Measurements from ENCODE around the gene NHERF1.

NHERF1 gene

GRCh38 chr17:74740173-74740572, 8.3 kb upstream of the NHERF1 start:
- no peak overlapping the region for H3K9ac ChIP-seq (ENCODE audit: low read length)

GRCh38 chr17:74740641-74741387, 7.6 kb upstream of the NHERF1 start:
- Histone ChIP-seq H3K9ac (ENCODE audit: low read length) (no peak overlapping the region), H3F3A (ENCODE audit: insufficient read depth, low read length) (peaks cover 29% of the 10 kb centered on the region), H3K4me2 (ENCODE audit: low read depth, low read length) (no peak overlapping the region), H2AFZ (ENCODE audit: low read length) (no peak overlapping the region), H3K27ac (ENCODE audit: low read length) (peak overlapping the region; percentile 90; the same call in 1 of the 2 replicates), H3K9me2 (replicated peaks; ENCODE audit: insufficient read depth, low read length) (no peaks in the 10 kb centered on the region), H3K4me1 (ENCODE audit: low read length) (peaks cover 58% of the 10 kb centered on the region), H3K27me3 (replicated peaks; ENCODE audit: insufficient read depth, low read length) (no peaks in the 10 kb centered on the region; the same call in 1 of the 2 replicates), H3K79me2 (ENCODE audit: low read length) (peaks cover 27% of the 10 kb centered on the region), H3K36me3 (replicated peaks; ENCODE audit: insufficient read depth, low read length) (no peaks in the 10 kb centered on the region), H3K9me3 (replicated peaks; ENCODE audit: insufficient read depth, low read length) (no peaks in the 10 kb centered on the region), H3K4me3 (ENCODE audit: low read length) (no peak overlapping the region), H4K20me1 (ENCODE audit: insufficient read depth, low read length) (no peaks in the 10 kb centered on the region)
- no peak for TF ChIP-seq CTCF (IDR thresholded peaks at IDR 0.05; ENCODE audit: low read length)
- no peak for TF ChIP-seq EZH2phosphoT487 (IDR thresholded peaks at IDR 0.05; ENCODE audit: low read length)
- no peak for TF ChIP-seq EZH2 (optimal IDR thresholded peaks at IDR 0.05; ENCODE audit: low read depth, low read length)
- DNase-seq: no peak

More at GRCh38 chr17:74740173-74740572, 8.3 kb upstream of the NHERF1 start:
- Histone ChIP-seq H4K20me1 (ENCODE audit: insufficient read depth, low read length) (no peaks in the 10 kb centered on the region), H3K4me1 (ENCODE audit: low read length) (peaks cover 58% of the 10 kb centered on the region), H3K27ac (ENCODE audit: low read length) (no peak overlapping the region), H3K27me3 (replicated peaks; ENCODE audit: insufficient read depth, low read length) (no peaks in the 10 kb centered on the region; the same call in 1 of the 2 replicates), H3K9me2 (replicated peaks; ENCODE audit: insufficient read depth, low read length) (no peaks in the 10 kb centered on the region), H3K79me2 (ENCODE audit: low read length) (peaks cover 23% of the 10 kb centered on the region), H3K9me3 (replicated peaks; ENCODE audit: insufficient read depth, low read length) (no peaks in the 10 kb centered on the region), H2AFZ (ENCODE audit: low read length) (no peak overlapping the region), H3K36me3 (replicated peaks; ENCODE audit: insufficient read depth, low read length) (no peaks in the 10 kb centered on the region), H3F3A (ENCODE audit: insufficient read depth, low read length) (peaks cover 29% of the 10 kb centered on the region), H3K4me2 (ENCODE audit: low read depth, low read length) (no peak overlapping the region), H3K4me3 (ENCODE audit: low read length) (no peak overlapping the region)
- no peak for TF ChIP-seq EZH2 (optimal IDR thresholded peaks at IDR 0.05; ENCODE audit: low read depth, low read length)
- no peak for TF ChIP-seq CTCF (IDR thresholded peaks at IDR 0.05; ENCODE audit: low read length)
- TF ChIP-seq EZH2phosphoT487 (IDR thresholded peaks at IDR 0.05; ENCODE audit: low read length): no peak
- no peak for DNase-seq

DNA sequence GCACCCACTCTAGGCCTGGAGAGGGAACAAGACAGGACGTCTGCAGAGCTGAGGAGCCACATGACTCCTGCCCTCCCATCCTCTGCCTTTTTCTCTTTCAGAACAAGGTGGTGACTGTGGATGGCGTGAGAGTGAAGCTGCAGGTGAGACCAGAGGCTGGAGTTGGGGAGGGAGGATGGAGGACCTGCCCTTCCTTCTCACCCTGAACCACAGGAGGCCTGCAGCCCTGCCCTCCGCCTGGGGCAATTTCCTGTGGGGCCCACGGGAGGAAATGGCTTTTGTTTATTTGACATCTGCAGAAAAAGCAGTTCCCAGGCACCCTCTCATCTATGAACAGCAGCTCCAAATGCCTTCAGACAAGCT, 6.3 kb upstream of the NHERF1 start:
- H3K27me3 ChIP-seq (replicated peaks; ENCODE audit: insufficient read depth, low read length): no peaks in the 10 kb centered on the region
- no peaks in the 10 kb centered on the region for H3K9me2 ChIP-seq (replicated peaks; ENCODE audit: insufficient read depth, low read length)
- H3K4me3 ChIP-seq (ENCODE audit: low read length): 0 out of 2 replicates have a peak overlapping the region, but pooled peaks have one; percentile 12
- H3K9me3 ChIP-seq (replicated peaks; ENCODE audit: insufficient read depth, low read length): no peaks in the 10 kb centered on the region
- no peaks in the 10 kb centered on the region for H3K36me3 ChIP-seq (replicated peaks; ENCODE audit: insufficient read depth, low read length)
- H3K4me2 ChIP-seq (ENCODE audit: low read depth, low read length): peak overlapping the region; percentile 50; the same call in 1 of the 2 replicates
- peaks cover 59% of the 10 kb centered on the region for H3K4me1 ChIP-seq (ENCODE audit: low read length)
- H3K9ac ChIP-seq (ENCODE audit: low read length): peak overlapping the region; percentile 47
- peak; percentile 93 for DNase-seq
- TF ChIP-seq EZH2 (optimal IDR thresholded peaks at IDR 0.05; ENCODE audit: low read depth, low read length) (no peak), CTCF (IDR thresholded peaks at IDR 0.05; ENCODE audit: low read length) (no peak), EZH2phosphoT487 (IDR thresholded peaks at IDR 0.05; ENCODE audit: low read length) (no peak)
- H3F3A ChIP-seq (ENCODE audit: insufficient read depth, low read length): peaks cover 31% of the 10 kb centered on the region
- peaks cover 29% of the 10 kb centered on the region for H3K79me2 ChIP-seq (ENCODE audit: low read length)
- H3K27ac ChIP-seq (ENCODE audit: low read length): peak overlapping the region; percentile 90
- H4K20me1 ChIP-seq (ENCODE audit: insufficient read depth, low read length): no peaks in the 10 kb centered on the region
- H2AFZ ChIP-seq (ENCODE audit: low read length): peak overlapping the region; percentile 36
